ENCODE data around the gene COL27A1.

The COL27A1 gene

DNA sequence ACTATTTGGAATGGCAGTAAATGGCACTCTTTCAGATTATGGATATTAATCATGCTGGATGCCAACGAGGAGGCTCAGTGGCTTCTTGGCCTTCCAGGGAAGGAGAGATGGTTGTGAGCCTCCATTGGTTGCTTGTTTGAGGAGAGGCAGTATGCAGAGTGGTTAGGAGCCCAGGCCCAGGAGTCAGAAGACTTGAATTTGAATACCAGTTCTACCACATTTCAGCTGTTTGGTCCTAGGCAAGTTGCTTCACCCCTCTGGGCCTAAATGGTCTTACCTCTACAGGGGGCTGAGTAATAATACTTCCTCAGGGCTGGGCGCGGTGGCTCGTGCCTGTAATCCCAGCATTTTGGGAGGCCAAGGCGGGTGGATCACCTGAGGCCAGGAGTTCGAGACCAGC is 52.5 kb downstream of the COL27A1 start:
- no peak for DNase-seq

GRCh38 chr9:114209151-114209550 is 53.8 kb downstream of the COL27A1 start:
- no peak for DNase-seq

- peak; percentile 36 for DNase-seq
These were observed 54.8 kb downstream of the COL27A1 start for GRCh38 chr9:114210136-114210535.

- no peak for DNase-seq
These were observed 55.4 kb downstream of the COL27A1 start for GRCh38 chr9:114210691-114211276.

DNA sequence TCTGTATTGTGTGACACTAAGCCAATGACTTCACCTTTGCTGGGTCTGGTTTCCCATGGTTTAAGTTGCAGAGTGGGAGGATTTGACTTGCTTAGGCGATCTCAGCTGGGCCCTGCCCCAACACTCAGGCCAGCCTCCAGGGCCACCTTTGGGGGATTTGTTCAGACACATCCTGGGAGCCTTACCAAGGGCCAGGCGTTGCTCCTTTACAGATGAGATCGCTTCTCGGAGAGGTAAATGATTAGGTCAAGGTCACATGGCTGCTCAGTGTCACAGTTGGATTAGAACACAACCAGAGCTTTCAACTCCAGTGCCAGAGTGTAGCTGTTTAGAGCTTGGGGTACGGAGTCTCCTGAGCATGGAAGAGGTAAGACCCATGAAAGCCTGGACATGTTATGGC is 57.5 kb downstream of the COL27A1 start:
- DNase-seq, result no peak

DNA sequence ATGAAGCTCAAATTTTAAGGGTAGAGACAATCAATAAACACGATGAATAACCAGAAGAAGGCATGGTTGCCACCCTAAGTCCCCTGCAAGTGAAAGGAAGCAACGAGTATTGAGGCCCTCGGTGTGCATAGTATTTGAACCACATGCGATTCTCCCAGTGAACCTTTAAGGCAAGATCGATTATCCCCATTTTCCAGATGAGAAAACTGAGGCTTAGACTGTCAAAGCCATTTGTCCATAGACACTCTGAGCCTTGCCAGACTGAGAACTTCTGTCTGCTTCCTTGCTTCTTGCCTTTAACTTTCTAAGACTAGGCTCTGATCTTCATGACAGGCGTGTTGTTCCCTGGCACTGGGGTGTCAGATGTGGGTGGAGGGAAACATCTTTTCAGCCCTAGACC is 58.2 kb downstream of the COL27A1 start:
- no peak for DNase-seq

- DNase-seq, result no peak
These were observed 58.8 kb downstream of the COL27A1 start for GRCh38 chr9:114214181-114214580.

DNA sequence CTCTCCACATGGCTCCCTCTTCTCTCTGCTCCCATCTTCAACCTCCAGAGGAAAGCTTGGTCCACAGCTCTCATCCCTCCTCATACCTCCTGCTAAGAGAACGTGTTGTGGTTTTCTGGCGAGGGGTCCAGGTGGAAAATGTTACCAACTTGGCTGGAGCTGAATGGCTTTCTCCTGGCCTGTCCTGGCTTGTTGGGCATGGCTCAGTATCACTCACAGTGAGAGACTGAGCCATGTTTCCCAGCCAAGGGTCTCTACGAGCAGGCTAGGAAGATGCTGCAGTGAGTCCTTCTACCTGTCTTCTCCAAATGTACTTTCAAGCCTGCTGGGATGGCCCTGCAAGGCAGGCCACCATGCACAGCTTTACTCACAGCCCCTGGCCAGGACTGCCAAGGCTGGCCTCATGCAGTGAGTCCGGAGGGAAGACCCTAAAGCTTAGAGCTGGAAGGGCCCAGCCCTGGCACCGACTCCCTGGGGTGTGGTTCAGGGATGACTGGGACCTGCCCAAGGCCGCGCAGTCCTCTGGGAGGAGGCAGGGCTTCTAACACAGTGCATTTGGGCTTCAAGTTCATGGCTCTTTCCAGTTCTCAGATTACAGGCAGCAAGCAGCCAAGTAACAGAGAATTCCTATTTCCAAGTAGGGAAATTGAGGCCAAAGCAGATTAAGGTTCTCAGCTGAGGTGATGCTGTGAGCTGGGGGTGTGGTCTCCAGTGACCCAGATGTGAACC is 59.5 kb downstream of the COL27A1 start:
- no peak for DNase-seq

DNA sequence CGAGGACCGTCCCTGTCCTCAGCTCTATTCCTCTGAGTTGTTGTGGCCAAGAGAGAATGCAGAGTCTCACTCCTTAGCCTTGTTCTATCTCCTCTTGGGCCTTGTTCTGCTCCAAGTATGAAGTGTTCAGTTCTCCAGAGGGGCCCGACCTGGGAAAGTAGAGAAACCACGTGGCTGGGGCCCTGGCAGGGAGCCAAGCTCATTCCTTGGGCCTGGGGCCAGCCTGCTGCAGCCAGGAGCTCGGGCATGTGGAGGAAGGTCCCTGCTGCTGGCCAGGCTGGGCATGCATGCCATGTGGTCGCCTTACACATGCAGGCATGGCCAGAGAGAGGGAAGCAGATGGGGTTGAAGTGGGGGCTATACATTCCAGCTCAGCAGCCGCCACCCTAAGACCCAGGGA is 60.7 kb downstream of the COL27A1 start:
- DNase-seq, result no peak

DNA sequence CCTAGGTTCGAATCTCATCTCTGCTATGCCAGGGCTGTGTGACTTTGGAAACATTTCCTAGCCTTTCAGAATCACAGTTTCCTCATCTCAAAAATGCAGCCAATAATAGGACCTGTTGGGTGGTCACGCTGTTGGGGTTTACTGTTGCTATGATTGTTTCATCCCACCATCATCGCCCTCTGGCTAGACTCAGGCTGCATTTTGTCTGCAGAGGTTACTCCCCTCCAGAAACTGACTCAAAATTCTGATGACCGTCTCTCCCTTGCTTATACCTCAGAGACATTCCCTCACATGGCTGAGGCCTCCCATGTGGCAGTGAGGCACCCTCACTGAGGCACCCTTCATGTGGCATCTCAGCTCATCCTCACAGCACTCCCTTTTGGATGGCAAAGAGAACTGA is 61.6 kb downstream of the COL27A1 start:
- no peak for DNase-seq

DNA sequence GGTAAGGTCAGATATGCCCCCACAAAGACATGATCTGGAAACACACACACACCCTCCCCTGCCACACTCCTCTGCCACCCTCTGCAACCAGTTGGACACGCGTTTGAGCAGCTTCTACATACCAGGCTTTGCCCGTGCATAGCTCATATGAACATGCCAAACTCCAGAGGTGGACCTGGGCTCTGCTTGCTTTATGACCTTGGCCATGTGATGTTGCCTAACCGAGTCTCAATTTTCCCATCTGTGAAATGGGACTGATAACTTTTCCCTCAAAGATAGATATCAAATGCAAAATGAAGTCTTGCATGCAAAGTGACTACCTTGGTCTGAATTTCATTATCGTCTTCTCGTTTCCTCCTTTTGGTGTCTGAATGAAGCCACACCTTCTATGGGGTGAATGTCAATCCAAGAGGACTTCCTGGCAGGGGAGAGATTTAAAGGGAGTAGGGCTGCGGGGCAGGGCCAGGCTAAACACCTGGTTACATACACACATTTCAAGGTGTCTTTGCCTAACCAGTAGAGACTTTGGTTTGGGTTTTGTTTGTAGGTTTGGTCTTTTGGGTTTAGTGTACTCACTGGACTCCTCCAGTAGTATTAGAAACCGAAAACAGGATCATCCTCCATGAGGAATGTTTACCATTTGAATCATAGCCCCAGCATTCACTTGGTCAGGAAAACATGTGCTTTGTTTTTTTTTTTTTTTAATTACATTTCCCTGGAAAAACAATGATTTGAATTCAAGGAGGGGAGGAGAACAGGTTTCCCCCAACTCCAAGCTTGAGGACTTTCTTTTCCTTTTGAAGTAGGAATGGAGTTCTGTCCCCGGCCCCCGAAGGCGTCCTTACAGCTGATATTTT is 63.2 kb downstream of the COL27A1 start:
- no peak for DNase-seq

DNA sequence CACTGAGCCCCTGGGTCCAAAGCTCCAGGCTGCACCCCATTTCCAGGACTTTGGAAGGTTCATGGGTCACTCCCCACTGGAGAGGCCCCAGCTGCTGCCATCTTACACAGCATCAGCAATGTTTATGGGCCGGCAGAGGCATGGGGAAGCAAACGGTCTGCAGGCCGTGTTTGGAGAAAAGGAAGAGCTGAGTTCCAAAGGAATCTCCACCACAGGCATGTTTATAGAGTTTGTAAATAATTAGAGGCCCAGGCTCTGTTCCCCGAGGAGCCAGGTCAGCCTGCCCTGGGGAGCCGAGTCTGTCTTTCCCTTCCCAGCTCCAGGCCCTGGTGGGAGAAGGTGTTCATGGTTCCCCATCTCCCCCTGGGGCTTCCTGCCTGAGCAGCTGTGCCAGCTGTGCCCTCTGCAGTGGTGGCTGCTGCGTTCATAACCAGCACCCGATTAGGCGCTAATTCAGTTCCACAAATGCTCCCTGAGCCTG is 64.8 kb downstream of the COL27A1 start:
- no peak for DNase-seq

DNA sequence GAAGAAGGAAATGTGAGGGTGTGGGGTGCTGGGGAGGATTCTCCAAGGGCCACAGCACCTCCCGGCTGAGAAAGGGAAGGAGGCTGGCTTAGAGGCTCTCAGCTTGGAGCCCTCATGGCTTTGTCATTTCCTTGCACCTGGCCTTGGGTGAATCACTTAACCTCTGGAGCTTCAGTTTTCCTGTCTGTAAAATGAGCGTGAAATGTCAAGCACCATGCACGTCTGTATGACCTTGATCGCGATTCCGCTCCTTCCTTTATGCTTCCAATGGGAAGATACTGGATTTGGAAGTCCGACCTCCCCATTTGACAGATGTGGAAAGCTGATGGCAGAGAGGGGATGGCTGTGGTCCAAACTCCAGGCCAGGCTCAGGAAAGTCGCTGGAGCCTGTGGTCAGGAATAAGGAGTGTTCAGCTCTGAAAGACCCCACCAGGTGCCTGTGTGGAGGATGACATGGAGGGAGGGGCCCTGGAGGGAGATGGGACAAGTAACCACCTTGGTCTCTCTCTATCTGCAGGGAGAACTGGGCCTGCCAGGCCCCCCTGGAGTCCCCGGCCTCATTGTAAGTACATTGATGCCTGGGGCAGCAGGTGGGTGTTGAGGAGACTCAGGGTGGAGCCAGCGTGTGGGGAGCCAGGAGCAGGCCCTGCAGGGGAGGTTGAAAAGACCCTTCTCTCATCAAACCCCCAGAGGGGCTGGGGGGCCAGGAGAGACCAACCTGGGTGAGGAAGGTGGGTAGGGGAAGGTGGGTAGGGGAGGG is 66.5 kb downstream of the COL27A1 start:
- DNase-seq, result no peak

DNA sequence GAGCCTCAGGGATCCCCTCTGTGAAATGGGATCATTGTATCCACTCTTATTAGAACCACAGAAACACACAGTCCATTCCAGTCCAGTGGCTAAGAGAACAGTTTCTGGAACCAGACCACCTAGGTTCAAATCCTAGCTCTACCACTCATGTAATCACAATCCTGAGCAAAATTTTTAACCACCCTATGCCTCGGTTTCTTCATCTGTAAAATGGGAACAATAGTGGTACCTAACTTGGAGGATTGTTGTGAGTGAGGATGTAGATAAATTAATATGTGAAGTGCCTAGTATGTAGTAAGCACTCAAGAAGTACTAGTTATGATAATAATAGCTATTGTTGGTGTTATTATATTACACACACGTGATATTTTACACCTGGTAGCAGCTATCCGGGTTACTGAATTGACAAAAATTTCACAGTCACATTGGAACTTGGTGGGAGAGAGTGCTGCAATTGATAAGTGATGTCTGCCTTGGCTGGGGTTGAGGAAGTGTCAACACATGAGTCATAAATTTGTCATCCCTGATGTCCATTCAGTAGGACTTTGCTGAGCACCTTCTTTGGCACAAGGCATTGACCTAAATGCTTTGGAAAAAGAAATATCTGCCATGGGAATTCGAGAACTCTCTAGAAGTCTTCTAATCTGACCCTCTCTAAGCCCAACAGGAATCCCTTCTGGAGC is 68.4 kb downstream of the COL27A1 start:
- DNase-seq, result peak; percentile 37

- no peak for DNase-seq
These were observed 68.9 kb downstream of the COL27A1 start for GRCh38 chr9:114224247-114224610.

- DNase-seq, result no peak
These were observed 70.3 kb downstream of the COL27A1 start for GRCh38 chr9:114225561-114226212.

DNA sequence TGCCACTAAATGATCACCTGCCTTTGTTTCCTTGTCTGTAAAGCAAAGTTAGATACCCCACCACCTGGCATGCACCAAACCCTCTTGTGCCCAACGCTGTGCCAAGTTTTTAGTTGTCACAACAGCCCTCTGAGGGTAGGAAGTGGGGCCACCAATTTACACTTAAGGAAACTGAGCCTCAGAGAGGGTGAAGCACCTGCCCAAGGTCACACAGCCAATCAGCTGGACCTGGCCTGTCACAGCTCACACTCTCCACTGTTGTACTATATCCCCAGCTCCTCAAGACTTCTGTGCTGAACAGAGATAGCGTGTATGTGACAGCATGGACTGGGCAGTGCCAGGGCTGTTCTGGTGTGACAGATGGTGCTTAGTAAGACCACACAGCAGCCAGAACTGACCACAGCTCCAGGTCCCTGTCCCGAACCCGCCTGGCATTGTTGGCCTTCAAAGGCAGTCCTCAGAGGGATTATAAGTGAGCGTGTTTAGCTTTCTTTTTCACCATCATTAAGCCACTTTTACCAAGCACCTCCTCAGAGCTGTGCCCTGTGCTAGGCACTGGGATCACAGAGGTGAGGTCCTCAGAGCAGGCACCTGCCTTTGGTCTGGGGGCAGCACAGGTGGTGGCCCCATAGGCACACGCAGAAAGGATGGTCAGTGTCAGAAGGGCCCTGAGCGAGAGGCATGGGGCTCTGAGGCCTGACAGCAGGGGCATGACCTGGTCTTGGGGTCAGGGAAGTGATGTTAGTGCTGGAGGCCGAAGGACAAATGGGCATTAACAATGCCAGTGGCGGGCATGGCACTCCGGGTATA is 71.1 kb downstream of the COL27A1 start:
- DNase-seq, result no peak

- no peak for DNase-seq
These were observed 72.1 kb downstream of the COL27A1 start for GRCh38 chr9:114227288-114228015.

- DNase-seq, result no peak
These were observed 72.9 kb downstream of the COL27A1 start for GRCh38 chr9:114228016-114228808.
